GM10847 (cell line): Measurements from ENCODE around the gene B4GALT2.

Experiments used
- POLR2A ChIP-seq: IDR thresholded peaks from 2 replicates; pipeline ENCODE4 v1.6.1; 2011; ENCODE audit not compliant: insufficient read length; ENCODE audit errors: extremely low read depth

The B4GALT2 gene

DNA sequence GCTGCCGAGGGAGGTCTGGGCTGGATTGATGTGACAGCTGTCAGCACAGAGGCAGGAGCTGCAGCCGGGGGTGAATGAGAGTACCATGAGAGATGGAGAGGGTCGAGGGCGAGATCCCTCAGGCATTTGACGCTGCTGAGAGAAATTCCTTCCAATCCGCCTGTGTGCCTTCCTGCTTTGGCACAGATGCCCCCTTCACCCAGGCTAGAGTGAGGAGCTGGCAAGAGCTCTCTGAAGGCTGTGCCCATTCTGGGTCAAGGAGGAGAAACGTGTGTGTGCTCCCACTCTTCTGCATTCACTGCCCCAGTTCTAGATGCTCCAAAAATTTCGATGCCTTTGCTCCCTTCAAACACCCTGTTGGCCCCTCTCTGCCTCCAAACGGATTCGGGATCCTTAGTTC is 40.6 kb upstream of the B4GALT2 start:
- no peak for TF ChIP-seq POLR2A

DNA sequence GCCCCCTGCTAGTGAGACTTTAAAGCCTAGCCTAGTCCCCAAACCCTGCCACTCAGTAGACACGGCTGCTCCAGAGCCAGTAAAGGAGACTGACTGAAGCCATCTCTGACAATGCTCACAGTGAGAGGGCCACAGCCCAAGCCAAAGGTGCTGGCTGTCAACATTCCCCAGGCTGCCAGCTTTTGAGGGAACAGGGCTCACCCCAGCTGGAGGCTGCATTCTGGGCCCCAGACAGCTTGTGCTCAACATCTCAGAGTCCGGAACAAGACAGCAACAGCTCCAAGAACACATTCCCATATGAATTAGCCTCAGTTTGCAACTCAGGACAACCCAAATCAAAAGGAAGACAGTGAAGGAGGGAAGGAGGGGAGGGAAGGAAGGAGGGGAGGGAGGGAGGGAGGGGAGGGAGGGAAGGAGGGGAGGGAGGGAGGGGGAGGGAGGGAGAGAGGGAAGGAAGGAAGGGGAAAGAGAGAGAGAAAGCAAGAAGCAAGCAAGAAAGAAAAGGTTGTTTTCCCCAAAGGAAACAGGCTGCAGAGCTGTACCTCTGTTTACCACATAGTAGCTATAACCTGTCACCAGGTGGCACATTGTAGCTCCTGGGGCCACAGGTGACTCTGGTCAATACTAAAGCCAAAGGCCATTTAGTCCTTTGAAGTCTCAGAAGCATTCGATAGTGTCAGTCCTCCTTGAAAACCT is 40.0 kb upstream of the B4GALT2 start:
- no peak for TF ChIP-seq POLR2A

DNA sequence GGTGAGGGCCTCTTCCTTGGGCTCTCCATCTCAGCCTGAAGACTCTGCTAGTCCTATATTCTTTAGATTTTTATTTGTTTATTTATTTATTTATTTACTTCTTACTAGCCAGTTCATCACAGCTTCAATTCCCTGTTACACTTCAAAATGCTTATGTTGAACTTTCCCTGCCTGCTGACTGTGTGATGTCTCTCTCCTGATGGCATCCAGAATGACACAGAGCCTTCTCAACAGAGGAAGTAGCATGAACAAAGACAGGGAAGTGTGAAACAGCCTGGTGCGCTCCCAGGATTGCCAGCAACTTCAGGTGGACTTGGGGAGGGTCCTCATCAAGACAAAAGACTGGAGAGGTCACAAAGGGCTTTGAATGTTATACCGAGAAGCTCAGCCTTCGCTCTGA is 36.6 kb upstream of the B4GALT2 start:
- no peak for TF ChIP-seq POLR2A

DNA sequence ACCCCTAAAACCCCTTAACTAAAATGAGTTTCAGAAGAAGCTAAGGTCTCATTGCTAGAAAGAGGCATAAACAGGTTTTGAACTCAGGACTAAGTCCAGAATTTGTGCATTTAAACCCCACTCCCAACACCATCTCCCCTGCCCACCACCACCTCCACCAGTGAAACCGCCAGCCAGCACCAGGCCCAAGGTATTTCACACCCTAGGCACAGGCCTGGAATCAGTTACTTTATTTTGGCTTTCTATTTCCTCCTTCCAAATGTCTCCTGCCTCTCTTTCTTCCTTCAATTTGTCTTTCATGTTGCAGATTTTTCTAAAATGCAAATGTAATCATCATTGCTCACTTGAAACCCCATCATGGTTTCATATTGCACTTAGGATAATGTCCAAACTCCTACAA is 34.1 kb upstream of the B4GALT2 start:
- TF ChIP-seq POLR2A = no peak

DNA sequence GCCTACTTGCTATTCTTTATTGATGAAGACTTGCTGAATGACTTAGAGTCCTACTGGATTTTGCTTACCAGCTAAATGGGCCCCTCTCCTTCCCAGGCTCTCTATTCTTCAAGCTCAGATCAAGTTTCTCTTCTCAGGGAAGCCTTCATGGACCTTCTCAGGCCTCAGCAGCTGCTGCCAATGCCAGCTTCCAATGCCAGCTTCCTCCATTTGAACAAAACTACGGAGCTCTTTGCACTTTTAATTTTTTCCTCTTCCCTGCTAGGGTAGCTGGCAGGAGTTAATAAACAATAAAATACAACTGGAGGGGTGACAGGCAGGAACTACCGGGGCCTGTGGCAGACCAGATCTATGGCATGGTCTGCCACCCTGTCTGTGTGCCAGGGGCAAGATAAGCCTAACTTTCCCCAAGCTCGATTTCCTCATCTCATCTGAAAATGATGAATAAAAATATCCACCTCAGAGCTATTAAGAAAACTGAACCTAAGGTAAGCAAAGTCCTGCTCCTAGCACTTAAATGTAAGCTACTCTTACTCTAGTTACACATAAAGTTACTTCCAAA is 33.3 kb upstream of the B4GALT2 start:
- TF ChIP-seq POLR2A = no peak

DNA sequence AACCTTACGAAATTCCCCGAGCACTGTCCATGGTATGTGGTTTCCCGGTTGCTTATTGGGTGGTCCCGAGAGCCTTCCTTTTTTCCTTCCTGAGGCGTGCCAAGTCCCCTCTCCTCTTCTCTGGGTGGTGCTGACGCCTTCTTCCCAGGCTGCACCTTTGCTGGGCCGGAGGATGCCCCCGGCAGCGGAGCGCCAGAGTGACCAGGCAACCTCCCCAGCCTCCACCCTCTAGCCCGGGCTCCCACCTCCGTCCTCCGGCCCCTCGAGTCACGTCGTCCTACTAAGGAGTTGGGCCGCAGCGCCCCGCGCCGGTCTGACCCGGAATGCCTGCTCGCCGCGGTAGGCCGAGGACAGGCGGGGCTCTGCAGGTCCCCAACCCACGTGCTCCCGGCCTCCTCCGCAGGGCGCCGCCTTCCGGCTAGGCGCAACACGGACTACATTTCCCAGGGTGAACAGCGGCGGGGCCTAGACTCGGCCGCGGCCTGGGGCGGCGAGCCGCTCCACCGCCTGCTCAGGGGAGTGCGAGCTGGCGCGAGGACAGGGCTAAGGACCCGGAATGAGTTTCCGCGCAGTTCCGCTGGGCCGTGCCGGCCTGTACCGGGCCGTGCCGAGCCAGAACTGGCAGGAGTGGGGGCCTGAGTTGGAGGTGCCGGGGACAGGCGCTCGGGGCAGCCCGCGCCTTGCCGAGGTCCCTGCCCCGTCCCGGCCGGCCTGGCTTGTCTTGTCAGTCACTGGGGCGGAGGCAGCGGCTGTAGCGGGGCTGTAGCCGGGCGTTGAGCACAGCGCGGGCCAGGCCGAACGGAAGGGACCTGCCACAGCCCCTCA is 32.6 kb upstream of the B4GALT2 start, which contains the start of gene IPO13:
Gene IPO13 (plus strand): TSS at position 715 of the 825 bp plus-strand sequence. CDS start 651 bp downstream, outside the sequence.
- TF ChIP-seq POLR2A = peak; percentile 88

DNA sequence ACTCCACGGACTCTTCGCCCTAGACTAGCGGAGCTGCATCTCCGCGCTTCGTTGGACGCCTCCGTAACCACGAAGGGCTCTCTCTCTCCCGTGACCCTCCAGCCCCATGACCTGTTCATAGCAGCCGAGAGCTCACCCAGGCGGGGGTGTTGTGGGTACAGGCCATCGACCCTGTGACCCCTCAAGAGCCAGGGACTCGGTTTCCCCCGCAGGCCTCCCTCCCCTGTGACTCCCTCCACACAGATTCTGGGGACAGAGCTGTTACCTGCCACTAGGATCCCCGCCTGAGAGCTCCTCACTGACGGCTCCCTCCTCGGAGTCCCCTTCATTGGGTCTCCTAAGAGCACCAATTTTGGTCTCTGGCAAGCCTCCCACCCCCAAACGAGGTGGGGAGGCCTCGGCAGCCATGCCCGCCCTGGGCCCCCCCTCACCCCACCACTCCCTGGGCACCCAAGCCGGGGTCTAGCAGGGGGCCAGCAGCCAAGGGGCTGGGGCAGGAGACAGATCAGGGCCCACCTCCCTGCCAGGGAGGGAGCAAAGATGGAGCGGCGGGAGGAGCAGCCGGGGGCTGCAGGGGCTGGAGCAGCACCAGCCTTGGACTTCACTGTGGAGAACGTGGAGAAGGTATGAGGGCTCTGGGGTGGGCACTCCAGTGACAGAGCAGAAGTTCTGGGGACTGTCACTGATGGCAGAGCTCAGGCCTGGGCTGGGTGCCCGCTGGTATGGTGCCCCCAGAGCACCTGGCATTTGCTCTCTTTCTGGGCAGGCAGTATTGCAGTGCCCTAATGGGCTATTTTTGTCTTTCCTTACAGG is 31.7 kb upstream of the B4GALT2 start:
- TF ChIP-seq POLR2A = no peak

DNA sequence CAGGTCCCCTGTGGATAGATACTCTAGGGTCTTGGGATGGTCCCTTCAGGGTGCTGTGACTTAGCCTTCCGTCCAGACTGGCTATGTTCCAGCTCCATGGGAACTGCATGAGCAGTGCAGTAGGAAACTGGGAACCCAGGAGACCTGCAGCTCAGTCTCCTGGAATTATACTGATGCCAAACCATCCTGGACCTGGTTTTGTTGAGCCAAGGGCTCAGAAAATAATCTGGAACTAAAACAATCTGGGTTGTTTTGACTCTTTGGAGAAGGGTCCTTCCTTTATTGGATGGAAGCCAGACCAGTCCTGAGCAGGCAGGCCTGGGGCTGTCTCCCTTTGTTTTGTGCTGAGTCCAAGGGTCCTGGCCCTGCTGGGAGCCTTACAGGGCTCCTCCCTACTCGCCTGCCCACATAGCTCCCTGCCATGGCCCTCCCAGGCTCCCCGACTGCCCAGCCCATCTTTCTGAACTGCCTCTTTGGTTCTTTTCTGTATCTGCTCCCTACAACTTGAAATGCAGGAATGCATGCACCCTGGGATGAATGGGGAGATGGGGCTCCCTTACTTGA is 31.1 kb upstream of the B4GALT2 start:
- no peak for TF ChIP-seq POLR2A

DNA sequence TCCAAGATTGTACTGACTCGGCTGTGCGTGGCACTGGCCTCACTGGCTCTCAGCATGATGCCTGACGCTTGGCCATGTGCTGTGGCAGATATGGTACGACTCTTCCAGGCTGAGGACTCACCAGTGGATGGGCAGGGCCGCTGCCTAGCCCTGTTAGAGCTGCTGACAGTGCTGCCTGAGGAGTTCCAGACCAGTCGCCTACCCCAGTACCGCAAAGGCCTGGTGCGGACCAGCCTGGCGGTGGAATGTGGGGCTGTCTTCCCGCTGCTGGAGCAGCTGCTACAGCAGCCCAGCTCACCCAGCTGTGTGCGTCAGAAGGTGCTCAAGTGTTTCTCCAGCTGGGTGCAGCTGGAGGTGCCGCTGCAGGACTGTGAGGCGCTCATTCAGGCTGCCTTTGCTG is 29.3 kb upstream of the B4GALT2 start:
- TF ChIP-seq POLR2A = no peak

DNA sequence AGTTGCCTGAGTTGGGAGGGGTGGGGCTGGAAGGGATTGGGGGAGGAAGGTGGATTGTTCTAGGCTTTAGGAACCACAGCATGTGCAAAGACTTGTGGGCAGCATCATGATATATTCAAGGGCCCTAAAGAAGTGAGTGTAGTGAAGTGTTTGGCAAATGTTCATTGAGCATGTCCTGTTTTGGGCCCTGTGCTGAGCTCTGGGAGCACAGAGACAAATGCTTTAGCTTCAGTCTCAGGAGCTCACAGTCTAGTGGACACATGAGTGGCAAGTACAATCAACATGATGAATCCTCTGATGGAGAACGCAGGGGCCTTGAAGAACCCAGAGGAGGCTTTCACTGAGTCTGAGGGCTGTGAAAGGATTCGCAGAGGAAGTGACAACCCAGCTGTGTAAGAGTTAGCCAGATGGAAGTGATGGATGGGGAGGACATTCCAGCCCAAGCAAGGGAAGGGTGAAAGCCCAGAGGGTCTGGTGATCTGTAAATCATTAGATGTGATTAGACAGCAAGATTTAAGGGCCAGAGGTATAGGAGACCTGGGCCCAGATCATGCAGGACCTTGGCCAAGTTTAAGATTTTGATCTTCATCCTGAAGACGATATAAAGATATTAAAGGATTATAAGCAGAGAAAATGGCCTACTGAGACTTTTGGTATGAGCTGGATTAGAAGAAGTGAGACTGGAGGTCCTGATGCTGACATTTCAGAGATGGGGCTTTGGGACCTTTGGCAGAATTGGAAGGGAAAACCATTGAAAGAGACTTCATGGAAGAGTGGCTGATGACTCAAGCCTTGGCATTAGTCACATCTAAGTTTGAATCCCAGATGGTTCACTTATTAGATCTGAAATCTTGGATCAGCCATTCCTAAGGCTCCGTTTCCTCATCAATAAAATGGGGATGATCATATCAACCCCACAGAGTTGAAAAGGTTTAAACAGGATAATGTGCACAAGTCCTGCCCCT is 27.7 kb upstream of the B4GALT2 start:
- no peak for TF ChIP-seq POLR2A

DNA sequence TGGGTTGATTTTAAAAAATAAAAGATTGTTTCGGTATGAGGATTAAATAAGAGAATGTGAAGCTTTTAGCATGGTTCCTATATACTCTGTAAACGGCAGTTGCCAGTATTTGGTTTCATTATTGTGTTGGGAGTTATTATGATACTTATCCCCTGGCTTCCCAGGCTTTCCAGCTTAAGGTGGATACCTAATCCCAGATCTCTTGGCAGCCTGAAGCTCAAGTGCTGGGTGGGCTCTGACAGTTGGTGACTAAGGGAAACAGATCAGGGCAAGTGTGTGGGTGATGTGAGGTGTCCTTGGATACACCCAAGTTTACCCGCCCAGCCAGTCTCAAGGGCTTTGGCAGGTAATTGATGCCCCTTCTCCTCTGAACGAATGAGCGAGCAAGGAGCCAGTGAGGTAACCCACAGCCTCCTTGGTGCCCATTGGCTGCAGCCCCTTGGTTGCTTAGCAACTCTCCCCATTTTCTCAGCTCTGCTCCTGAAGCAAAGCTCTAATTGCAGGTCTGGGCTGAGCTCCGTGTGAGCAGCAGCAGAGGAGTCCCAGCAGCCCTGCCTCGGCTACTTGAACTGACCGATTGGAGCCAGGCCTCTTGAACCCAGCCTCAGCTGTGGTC is 26.2 kb upstream of the B4GALT2 start:
- no peak for TF ChIP-seq POLR2A

DNA sequence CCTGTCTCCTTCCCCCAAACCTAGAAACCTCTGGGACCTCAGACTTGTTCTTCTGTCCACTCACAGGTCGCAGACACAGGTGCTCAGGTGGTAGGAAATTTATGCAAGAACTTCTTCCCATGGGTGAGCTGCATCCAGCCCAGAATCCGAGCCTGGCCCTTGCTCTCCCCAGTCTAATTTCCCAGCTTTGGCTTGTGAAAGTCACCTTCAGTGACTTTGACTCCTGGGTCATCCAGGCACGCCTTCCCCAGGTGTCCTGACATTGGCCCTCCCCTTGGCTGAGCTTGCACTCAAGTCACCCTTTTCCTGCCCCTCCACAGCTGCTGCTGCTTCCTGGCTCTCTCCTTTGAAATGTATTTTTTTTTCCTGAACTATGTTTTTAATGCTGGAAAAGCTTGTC is 25.6 kb upstream of the B4GALT2 start:
- no peak for TF ChIP-seq POLR2A

DNA sequence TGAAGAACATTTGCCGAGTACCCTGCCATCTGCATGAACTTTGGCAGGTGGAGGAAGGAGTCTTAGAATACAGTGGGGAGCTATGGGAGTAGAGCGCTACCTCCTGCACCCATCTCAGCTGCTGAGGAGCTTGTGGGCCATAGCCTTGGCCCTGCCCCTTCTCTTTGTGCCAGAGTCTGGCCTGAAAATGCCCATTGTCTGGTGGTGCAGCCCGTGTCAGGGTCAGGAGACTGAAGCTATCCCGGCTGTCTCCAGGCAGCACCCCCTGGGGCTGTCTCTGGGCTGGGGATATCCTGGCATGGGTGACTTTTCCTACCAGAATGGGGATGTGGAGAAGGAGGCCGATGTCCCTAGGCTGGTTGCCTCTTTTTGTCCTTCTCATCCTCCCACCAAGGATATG is 25.0 kb upstream of the B4GALT2 start:
- TF ChIP-seq POLR2A = no peak
